GM12878 (cell line): ENCODE measurements around the gene TMUB1. TPM values are rescaled to one million over a fixed set of nuclear protein-coding genes. Genes with fewer than 3 reads are reported as not detected.

Experiments used
- ATAC-seq: fragments of 200-7000 bp; cut with Tn5 transposase; 3 replicates; pipeline ENCODE4 v1.9.1; 2020; ENCODE audit warnings: mild to moderate bottlenecking, moderate library complexity
- BruUV-seq: library from RNA; stranded (reverse); fragments of 400-500 nt; replicated peaks from 2 replicates; lab custom pipeline; 2021; lab: Mats Ljungman, UMichigan
- CTCF ChIA-PET: fragments of 300-600 bp; sonication (Branson Sonifier 250); formaldehyde crosslinking; extraction: SDS; loops from one replicate; lab custom pipeline; 2021; ENCODE audit warnings: inconsistent platforms; lab: Yijun Ruan, JAX
- POLR2A ChIA-PET: fragments of 350-600 bp; formaldehyde crosslinking; extraction: SDS; loops from one replicate; lab custom pipeline; 2021; ENCODE audit warnings: inconsistent platforms; lab: Charles Lee
- RAD21 ChIA-PET: fragments of 300-600 bp; sonication (Branson Sonifier 250); formaldehyde crosslinking; loops from one replicate; lab custom pipeline; 2023; ENCODE audit warnings: antibody characterized with exemption; ENCODE audit not compliant: unreplicated experiment; lab: Charles Lee
- SMC1A ChIA-PET: fragments of 300-600 bp; sonication (Branson Sonifier 250); formaldehyde crosslinking; loops from one replicate; lab custom pipeline; 2023; ENCODE audit not compliant: unreplicated experiment, uncharacterized antibody; lab: Charles Lee
- DNase-seq: peaks from one replicate; pipeline ENCODE4 v3.0.0-alpha.2; 2011; ENCODE audit warnings: low read depth, low spot score
- FAIRE-seq: peaks from 3 replicates; lab custom pipeline; 2011; peaks lifted over from hg19 to GRCh38; lab: Jason Lieb, UNC
- H2AFZ ChIP-seq: 2 replicates; pipeline ENCODE4 v1.6.0; 2011; ENCODE audit warnings: low read depth, low read length, control low read depth; ENCODE audit not compliant: control insufficient read depth
- H3K27ac ChIP-seq: 2 replicates; pipeline ENCODE4 v1.5.1; 2011; ENCODE audit warnings: control low read depth; ENCODE audit not compliant: control insufficient read depth, insufficient read depth
- H3K27me3 ChIP-seq, 2 experiments: replicated peaks in 1 of 2; 2 replicates each; pipeline versions ENCODE4 v1.6.0 to v1.6.1; 2011; ENCODE audit warnings: low read length in 1 of 2; ENCODE audit not compliant: control insufficient read depth in 2 of 2, insufficient read depth in 2 of 2
- H3K36me3 ChIP-seq, 2 experiments: 2 replicates each; pipeline ENCODE4 v1.5.1; 2011; ENCODE audit warnings: low read length in 1 of 2; ENCODE audit not compliant: control insufficient read depth in 2 of 2, insufficient read depth in 2 of 2
- H3K4me1 ChIP-seq: 2 replicates; pipeline ENCODE4 v1.6.1; 2011; ENCODE audit warnings: mild to moderate bottlenecking, low read length, moderate library complexity, mixed read lengths; ENCODE audit not compliant: control insufficient read depth, insufficient read depth
- H3K4me2 ChIP-seq: 2 replicates; pipeline ENCODE4 v1.6.0; 2011; ENCODE audit warnings: control low read depth; ENCODE audit not compliant: control insufficient read depth, insufficient read depth
- H3K4me3 ChIP-seq: fragments of 200-600 bp; sonication (generic); 2 replicates; pipeline ENCODE4 v1.5.1; 2016
- H3K79me2 ChIP-seq: 2 replicates; pipeline ENCODE4 v1.6.0; 2011; ENCODE audit warnings: low read length; ENCODE audit not compliant: control insufficient read depth, insufficient read depth
- H3K9ac ChIP-seq: 2 replicates; pipeline ENCODE4 v1.8.0; 2011; ENCODE audit warnings: low read length, control low read depth, mixed read lengths; ENCODE audit not compliant: control insufficient read depth, insufficient read depth
- H3K9me3 ChIP-seq: replicated peaks from 3 replicates; pipeline ENCODE4 v1.5.1; 2011; ENCODE audit warnings: mild to moderate bottlenecking, low read length; ENCODE audit not compliant: control insufficient read depth, insufficient read depth
- H4K20me1 ChIP-seq: 2 replicates; pipeline ENCODE4 v1.6.0; 2011; ENCODE audit not compliant: control insufficient read depth, insufficient read depth
- CBX3 ChIP-seq: fragments of 200-600 bp; sonication (generic); IDR thresholded peaks from 2 replicates; pipeline ENCODE4 v1.6.1; 2016; ENCODE audit warnings: low read depth, borderline replicate concordance
- CBX5 ChIP-seq: sonication (generic); IDR thresholded peaks from 2 replicates; pipeline ENCODE4 v1.6.1; 2016; ENCODE audit warnings: low read depth, moderate library complexity, mild to moderate bottlenecking, inconsistent platforms
- EED ChIP-seq: sonication (generic); IDR thresholded peaks from 2 replicates; pipeline ENCODE4 v1.6.1; 2016; ENCODE audit warnings: antibody characterized with exemption, low read depth
- FOS ChIP-seq: IDR thresholded peaks from 3 replicates; pipeline ENCODE4 v1.6.1; 2011; ENCODE audit warnings: borderline replicate concordance; ENCODE audit not compliant: insufficient read length; ENCODE audit errors: extremely low read depth
- HDAC6 ChIP-seq: fragments of 200-600 bp; sonication (generic); IDR thresholded peaks from one replicate; pipeline ENCODE4 v1.8.0; 2017; ENCODE audit warnings: antibody characterized with exemption; ENCODE audit not compliant: unreplicated experiment
- MTA2 ChIP-seq: fragments of 450-650 bp; IDR thresholded peaks from 2 replicates; pipeline ENCODE4 v1.6.1; 2016; ENCODE audit warnings: low read depth, mild to moderate bottlenecking, moderate library complexity
- MXI1 ChIP-seq: fragments of 150-350 bp; IDR thresholded peaks from 2 replicates; pipeline ENCODE4 v1.6.1; 2011; ENCODE audit warnings: low read depth, mild to moderate bottlenecking, inconsistent platforms, low read length, improper control_type of control experiment
- NKRF ChIP-seq: fragments of 450-650 bp; conservative IDR thresholded peaks from 2 replicates; pipeline ENCODE4 v1.6.1; 2017; ENCODE audit warnings: mild to moderate bottlenecking, moderate library complexity
- NRF1 ChIP-seq: conservative IDR thresholded peaks from 2 replicates; pipeline ENCODE4 v1.6.1; 2011; ENCODE audit warnings: mild to moderate bottlenecking, low read depth, low read length, improper control_type of control experiment
- PBX3 ChIP-seq: IDR thresholded peaks from 2 replicates; pipeline ENCODE4 v1.6.1; 2011; ENCODE audit warnings: mild to moderate bottlenecking, low read depth, low read length, moderate library complexity; ENCODE audit not compliant: insufficient replicate concordance
- POLR2A ChIP-seq: IDR thresholded peaks from 2 replicates; pipeline ENCODE4 v1.6.1; 2011; ENCODE audit warnings: low read depth, mild to moderate bottlenecking, low read length
- POLR2AphosphoS5 ChIP-seq: IDR thresholded peaks from 2 replicates; pipeline ENCODE4 v1.6.1; 2011; ENCODE audit warnings: mild to moderate bottlenecking, low read length, inconsistent platforms
- RAD51 ChIP-seq: fragments of 450-650 bp; IDR thresholded peaks from 2 replicates; pipeline ENCODE4 v1.6.1; 2016; ENCODE audit warnings: moderate library complexity, mild to moderate bottlenecking, inconsistent platforms
- SRF ChIP-seq, 2 experiments: IDR thresholded peaks; 2 replicates each; pipeline ENCODE4 v1.6.1; 2011; ENCODE audit warnings: low read depth in 2 of 2, low read length in 2 of 2, mild to moderate bottlenecking in 1 of 2, moderate library complexity in 1 of 2
- WGBS: methylation state at CpG from one replicate; pipeline ENCODE4 v1.1.6; 2016; ENCODE audit warnings: low lambda C conversion rate; ENCODE audit not compliant: insufficient replicate concordance, insufficient coverage; ENCODE audit errors: missing lambda C conversion rate; 5-methylcytosine and 5-hydroxymethylcytosine counted together
- in situ Hi-C: fragments of 300-500 bp; cut with MboI; formaldehyde crosslinking; loops from 9 replicates; pipeline ENCODE4 v1.14.3; 2018; ENCODE audit warnings: mixed read lengths
- intact Hi-C: fragments of 100-400 bp; cut with micrococcal nuclease; formaldehyde crosslinking; loops from one replicate; pipeline ENCODE4 v1.14.2; 2022; ENCODE audit not compliant: unreplicated experiment
- polyA plus RNA-seq, 11 experiments: library from polyadenylated mRNA; depleted of rRNA in 4 of 11; unstranded in 6 of 11; stranded (reverse) in 5 of 11; fragments of >200 nt; fragmentation: Nextera tagmentation in 4 of 11; fragmentation: Illumina TruSeq in 1 of 11; extraction: Ambion mirVana in 4 of 11; extraction: Trizol in 1 of 11; gene quantifications; 1 replicate in 1 of 11; 2 replicates in 10 of 11; pipeline versions ENCODE4 v1.2.1 to v1.2.3, GENCODE V29; 2011 to 2016; ENCODE audit warnings: inconsistent platforms in 2 of 11, missing spikeins in 2 of 11, low read depth in 1 of 11
- total RNA-seq, 4 experiments: library from RNA; depleted of rRNA in 3 of 4; stranded (reverse); fragments of >200 nt in 3 of 4; fragmentation: Illumina TruSeq in 1 of 4; extraction: Trizol in 1 of 4; gene quantifications; 2 replicates each; pipeline versions ENCODE4 v1.2.1 to v1.2.3, GENCODE V29; 2013 to 2021

Gene TMUB1
- total and polyA plus RNA-seq, 10 of the 15 experiments (the other 5 are each of a cell fraction or from before 2014, with no cell fraction given), result 0.27 to 79.5 (median 41.3) TPM; not detected in 1

- CTCF ChIA-PET, result interaction anchor here (0.9 kb wide), 1 partner anchor 8 kb away, joined by 3 read pairs; no protein-coding TSS in a partner anchor
- DNase-seq (no peak), FAIRE-seq (no peak), ATAC-seq (no peak)
- Histone ChIP-seq H4K20me1 (no peaks in the 10 kb centered on the region), H3K36me3 (peaks cover 3 to 21% of the 10 kb centered on the region in 2 experiments; a peak in 3 of 4 replicates), H2AFZ (no peak overlapping the region), H3K27ac (no peak overlapping the region), H3K9ac (no peak overlapping the region), H3K4me1 (no peaks in the 10 kb centered on the region), H3K4me2 (no peak overlapping the region), H3K4me3 (no peak overlapping the region), H3K79me2 (no peaks in the 10 kb centered on the region), H3K9me3 (no peaks in the 10 kb centered on the region), H3K27me3 (no peaks in the 10 kb centered on the region)
- TF ChIP-seq MXI1, result no peak
- TF ChIP-seq POLR2A, result no peak
- TF ChIP-seq HDAC6, result no peak
- SMC1A ChIA-PET, result no interaction called here
- RAD21 ChIA-PET, result no interaction called here
- WGBS, result 90% methylated on average over 13 of the region's 13 CpGs
- POLR2A ChIA-PET, result no interaction called here
- no TSS peak for BruUV-seq
- in situ Hi-C loops (no loop called here), intact Hi-C loops (no loop called here)
These were observed 35.7 kb upstream of the TMUB1 start for GRCh38 chr7:151119055-151119415.

GRCh38 chr7:151118108-151119054, 35.1 kb upstream of the TMUB1 start:
- intact Hi-C loops (no loop called here), in situ Hi-C loops (no loop called here)
- Histone ChIP-seq H4K20me1 (no peaks in the 10 kb centered on the region), H3K27ac (no peak overlapping the region), H3K4me1 (no peaks in the 10 kb centered on the region), H3K4me2 (no peak overlapping the region), H3K36me3 (peaks cover 3 to 19% of the 10 kb centered on the region in 2 experiments; a peak in 3 of 4 replicates), H3K27me3 (no peaks in the 10 kb centered on the region), H2AFZ (no peak overlapping the region), H3K9ac (no peak overlapping the region), H3K79me2 (no peaks in the 10 kb centered on the region), H3K4me3 (no peak overlapping the region), H3K9me3 (no peaks in the 10 kb centered on the region)
- ChIA-PET RAD21 (no interaction called here), CTCF (interaction anchor here (0.9 to 1.2 kb wide), 2 partner anchors 8 to 29 kb away, joined by 3 read pairs; no protein-coding TSS in a partner anchor), SMC1A (no interaction called here), POLR2A (no interaction called here)
- FAIRE-seq (no peak), DNase-seq (no peak), ATAC-seq (no peak)
- no TSS peak for BruUV-seq
- 94% methylated on average over 36 of the region's 38 CpGs for WGBS
- TF ChIP-seq CBX3 (no peak), MTA2 (no peak), NKRF (no peak), FOS (no peak), EED (no peak), RAD51 (no peak), NRF1 (no peak), PBX3 (no peak), CBX5 (no peak), SRF (IDR thresholded peaks at IDR 0.05; ENCODE audit: low read depth in 2 of 2, low read length in 2 of 2) (no peak), POLR2AphosphoS5 (no peak)
